NCI-H1092 treated with DMSO at 0.1 percent for 48 hours (cell line): ENCODE results near the gene P2RX4.
A peak's percentile ranks its signal among the peaks of the same experiment; 100 is the strongest.
"Not testable (repeated sequence)": the region's sequence is repeated elsewhere in the genome, so short reads cannot be mapped to it uniquely, and the experiment has no call there.

ENCODE experiments used
- DNase-seq: peaks from one replicate; lab custom pipeline; 2025; lab: John Stamatoyannopoulos, UW

P2RX4 gene

DNA sequence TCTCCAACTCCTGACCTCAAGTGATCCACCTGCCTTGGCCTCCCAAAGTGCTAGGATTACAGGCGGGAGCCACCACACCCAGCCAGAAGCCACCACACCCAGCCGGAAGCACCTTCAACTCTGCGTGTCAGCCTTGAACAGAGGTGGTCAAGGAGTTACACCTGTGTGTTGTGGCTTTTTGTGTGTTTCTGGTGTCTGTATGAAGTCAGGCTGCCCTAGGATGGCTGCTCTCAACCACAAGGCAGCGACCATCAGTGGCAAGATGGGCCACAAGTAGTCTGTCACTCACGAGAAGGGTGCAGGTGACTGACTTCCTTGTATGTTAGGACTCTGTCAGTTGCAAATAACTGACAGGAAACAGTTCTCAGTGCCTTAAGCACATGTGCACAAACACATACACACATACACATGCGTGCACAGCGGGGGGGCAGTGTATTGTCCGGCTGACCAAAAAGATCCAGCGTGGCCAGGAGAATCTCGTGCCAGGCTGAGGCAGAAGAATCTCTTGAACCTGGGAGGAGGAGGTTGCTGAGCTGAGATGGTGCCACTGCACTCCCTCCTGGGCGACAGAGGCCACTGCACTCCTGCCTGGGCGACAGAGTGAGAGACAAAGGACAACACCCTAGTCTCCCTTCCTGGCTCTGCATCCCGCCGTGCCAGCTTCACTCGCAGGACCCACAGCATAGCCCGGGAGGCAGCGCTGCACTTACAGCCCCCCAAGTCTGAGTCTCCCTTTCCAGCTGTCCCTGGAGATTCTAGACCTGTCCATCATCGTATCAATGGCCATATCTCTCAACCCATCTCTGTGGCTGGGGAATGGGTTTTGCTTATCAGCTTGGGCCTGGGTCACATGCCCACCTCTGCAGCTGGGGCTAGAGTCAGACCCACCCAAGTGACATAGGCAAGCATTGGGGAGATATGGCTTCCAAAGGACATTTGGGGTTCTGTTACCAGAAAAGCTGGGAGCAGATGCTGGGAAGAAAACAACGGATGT is 13.7 kb downstream of the P2RX4 start:
- DNase-seq: no peak

DNA sequence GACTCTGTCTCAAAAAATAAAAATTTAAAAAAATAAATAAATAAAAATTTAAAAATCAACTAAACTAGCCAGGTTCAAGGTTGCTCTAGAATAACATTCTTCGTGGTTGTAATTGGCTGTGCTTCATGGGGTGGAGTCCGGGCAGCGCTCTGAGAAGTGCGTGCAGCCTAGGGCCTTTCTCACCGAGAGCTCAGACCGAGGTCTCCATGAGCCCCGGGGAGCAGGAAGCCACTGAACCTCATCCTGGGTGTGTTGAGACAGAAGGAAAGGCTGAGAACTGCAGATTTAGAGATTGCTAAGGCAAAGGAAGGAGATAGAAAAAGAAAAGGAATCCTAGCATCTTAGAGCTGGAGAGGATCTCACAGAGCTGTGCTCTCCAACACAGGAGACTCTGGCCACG is 14.7 kb downstream of the P2RX4 start:
- DNase-seq: no peak

DNA sequence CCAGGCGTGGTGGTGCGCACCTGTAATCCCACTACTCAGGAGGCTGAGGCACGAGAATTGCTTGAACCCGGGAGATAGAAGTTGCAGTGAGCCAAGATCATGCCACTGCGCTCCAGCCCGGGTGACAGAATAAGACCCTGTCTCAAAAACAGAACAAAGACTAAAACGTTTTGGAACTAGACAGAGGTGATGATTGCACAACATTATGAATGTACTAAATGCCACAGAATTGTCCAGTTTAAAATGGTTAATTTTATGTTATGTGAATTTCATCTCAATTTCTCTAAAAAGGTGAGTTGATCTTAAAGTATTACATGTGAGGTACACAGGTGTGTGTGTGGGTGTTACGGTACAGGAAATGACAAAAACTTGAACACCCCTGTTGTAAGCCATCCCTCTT is 16.5 kb downstream of the P2RX4 start:
- no peak for DNase-seq

DNA sequence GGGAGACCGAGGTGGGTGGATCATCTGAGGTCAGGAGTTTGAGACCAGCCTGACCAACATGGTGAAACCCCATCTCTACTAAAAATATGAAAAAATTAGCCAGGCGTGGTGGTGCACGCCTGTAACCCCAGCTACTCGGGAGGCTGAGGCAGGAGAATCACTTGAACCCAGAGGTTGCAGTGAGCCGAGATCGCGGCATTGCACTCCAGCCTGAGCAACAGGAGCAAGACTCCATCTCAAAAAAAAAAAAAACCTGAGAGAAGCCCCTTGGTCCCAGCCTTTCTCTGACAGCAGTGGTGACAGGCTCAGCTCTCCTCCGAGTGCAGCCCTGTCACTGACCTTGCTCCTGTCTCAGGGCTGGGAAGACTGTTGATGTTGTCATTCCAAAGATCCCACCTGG is 16.9 kb downstream of the P2RX4 start:
- DNase-seq: not testable (repeated sequence)

DNA sequence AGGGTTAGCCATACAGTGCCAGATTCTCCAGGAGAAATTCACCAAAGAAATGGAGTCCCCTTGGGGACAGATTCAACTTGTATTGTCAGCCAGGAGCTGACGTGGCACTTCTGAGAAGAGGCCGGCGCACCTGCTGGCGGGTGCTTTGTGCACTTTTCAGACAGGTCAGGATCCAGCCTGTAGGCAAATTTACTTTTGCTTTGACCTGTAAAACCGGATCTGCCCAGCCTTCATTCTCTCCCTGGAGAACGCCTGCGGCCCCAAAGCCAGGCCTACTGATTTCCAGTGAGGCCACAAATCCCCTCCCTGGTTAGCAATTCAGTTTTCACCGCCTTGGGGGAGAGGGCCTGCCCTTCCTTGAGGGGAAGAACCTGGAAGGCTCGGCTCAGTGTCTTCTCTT is 17.4 kb downstream of the P2RX4 start:
- peak; percentile 7 for DNase-seq

DNA sequence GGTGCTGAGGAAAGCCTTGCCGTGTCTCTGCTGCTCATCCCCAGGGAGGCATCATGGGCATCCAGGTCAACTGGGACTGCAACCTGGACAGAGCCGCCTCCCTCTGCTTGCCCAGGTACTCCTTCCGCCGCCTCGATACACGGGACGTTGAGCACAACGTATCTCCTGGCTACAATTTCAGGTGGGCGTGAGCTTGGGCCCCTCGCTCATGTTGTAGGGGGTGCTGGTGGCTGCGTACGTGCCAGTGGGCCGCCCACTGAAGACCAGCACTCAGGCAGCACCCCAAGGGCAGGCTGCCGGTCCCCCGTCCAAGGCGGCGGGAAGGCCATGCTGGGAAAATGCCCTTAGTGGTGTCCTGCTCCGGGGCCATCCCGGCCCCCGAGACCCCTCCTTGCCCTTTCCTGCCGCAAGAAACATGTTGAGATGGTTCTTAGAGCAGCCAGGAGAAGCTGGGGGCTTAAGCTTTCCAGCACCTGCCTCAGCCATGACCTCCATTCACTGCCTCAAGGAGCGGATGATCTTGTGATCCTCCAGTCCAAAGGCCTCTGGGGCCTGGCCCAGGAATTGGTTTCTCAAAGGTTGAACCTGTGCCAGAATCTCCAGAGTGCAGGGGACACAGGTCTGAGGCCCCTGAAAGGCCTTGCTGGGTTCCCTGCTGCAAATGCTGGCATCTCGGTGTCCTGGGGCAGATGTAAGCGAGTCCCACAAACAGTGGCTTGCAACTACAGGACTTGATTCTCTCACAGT is 19.2 kb downstream of the P2RX4 start:
- DNase-seq: no peak

DNA sequence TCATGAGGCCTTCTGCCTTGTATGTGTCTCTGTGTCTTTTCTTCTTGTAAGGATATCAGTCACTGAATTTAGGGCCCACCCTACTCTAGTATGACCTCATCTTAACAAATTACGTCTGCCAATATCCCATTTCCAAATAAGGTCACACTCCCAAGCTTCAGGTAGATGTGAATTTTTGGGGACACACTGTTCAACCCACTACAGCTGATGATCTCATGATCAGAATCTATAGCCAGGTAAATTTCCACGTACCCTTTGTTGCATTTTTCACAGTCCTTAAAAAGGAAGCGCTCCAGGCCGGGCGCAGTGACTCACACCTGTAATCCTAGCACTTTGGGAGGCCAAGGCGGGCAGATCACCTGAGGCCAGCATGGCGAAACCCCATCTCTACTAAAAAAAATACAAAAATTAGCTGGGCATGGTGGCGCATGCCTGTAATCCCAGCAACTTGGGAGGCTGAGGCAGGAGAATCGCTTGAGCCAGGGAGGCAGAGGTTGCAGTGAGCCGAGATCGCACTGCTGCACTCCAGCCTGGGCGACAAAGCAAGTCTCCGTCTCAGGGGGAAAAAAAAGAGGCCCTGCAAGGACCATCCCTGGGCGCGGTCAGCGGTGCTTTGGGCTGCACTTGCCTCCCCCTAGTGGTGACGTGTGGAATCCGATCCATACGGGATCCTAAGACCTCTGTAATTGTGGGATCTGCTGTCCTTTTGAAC is 20.1 kb downstream of the P2RX4 start:
- DNase-seq: peak; percentile 4

DNA sequence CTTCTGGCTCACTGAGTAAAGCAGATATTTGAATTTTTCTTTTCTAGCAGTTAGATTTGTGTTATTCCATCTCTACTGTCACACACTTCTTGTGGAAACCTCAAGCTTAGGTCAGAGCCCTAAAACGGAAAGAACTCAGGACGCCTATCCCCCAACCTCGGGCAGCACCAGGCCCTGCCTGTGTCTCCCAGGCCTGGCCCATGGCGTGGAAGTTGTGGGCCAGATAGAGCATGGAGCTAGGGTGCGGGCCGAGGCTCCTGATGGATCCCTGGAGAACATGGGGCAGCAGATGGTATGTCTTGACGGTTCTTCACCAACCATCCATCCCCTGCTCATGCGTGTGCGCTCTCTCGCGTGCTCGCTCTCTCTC is 20.6 kb downstream of the P2RX4 start:
- no peak for DNase-seq

DNA sequence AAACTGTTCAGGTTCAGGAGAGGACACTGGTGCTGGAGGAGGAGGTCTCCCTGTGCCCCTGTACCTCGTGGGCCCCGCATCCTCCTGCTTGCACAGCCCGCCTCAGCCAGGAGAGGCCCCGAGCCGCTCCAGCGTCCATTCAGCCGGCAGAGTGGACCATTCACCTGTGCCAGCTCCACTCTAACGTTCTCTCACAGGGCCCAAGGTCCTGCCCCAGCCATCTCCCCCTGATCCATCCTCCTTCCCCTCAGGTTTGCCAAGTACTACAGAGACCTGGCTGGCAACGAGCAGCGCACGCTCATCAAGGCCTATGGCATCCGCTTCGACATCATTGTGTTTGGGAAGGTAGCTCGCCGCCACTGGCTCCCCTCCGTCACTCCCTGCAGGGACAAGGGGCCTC is 22.2 kb downstream of the P2RX4 start:
- no peak for DNase-seq

DNA sequence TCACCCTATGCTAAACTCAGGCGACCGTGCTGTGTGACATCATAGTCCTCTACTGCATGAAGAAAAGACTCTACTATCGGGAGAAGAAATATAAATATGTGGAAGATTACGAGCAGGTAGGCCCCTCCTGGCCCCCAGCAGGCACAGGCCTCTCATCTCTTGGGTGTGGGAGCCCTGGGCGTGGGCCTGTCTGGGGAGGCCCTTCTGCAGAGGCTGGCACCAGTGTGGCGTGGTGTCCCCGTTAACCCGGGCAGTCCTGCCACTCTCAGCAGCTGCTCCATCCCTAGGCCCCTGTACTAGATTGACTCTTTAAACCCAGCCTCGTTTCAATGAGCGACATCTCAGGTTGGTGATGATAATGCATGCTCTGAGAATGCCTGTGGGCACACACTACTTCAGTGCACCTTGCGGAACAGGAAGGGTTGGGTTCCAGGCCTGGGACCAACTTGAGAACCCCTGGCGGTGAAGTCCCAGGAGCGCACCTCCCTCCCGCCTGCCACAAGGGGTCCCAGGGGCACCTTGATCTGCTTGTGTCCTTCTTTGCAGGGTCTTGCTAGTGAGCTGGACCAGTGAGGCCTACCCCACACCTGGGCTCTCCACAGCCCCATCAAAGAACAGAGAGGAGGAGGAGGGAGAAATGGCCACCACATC is 23.2 kb downstream of the P2RX4 start:
- no peak for DNase-seq

DNA sequence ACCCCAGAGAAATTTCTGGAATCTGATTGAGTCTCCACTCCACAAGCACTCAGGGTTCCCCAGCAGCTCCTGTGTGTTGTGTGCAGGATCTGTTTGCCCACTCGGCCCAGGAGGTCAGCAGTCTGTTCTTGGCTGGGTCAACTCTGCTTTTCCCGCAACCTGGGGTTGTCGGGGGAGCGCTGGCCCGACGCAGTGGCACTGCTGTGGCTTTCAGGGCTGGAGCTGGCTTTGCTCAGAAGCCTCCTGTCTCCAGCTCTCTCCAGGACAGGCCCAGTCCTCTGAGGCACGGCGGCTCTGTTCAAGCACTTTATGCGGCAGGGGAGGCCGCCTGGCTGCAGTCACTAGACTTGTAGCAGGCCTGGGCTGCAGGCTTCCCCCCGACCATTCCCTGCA is 23.7 kb downstream of the P2RX4 start:
- DNase-seq: no peak

DNA sequence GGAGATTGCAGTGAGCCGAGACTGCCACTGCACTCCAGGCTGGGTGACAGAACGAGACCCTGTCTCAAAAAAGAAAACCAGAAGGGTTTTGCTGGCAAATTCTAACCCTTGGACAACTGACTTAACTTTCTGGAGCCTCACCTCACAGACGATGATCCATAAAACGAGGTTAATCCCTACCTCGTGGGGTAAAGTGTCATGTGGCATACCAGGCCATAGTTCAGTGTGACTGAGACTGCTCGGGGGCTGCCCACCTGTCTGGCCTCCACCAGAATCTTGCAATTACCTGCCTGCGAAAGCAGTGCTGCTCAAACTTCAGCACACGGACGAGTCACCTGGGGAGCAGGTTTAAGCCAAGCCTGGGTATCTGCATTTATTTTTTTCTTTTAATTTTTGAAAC is 26.8 kb downstream of the P2RX4 start:
- no peak for DNase-seq

DNA sequence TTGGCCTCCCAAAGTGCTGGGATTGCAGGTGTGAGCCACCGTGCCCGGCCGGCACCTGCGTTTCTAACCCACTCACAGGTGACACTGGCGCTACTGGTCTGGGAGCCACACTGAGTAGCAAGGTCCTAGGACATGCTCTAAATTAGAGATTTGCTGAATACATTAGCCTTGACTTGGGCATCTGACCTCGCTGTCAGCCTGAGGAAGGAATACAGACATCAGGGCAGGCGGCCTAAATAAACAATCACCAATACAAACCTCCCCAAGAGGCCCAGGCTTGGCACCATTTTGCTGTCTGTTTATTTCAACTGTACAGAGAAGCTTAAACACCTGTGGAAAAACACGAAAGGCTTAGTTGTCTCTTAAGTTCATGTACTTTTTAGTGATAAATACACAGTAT is 27.5 kb downstream of the P2RX4 start:
- peak; percentile 50 for DNase-seq

DNA sequence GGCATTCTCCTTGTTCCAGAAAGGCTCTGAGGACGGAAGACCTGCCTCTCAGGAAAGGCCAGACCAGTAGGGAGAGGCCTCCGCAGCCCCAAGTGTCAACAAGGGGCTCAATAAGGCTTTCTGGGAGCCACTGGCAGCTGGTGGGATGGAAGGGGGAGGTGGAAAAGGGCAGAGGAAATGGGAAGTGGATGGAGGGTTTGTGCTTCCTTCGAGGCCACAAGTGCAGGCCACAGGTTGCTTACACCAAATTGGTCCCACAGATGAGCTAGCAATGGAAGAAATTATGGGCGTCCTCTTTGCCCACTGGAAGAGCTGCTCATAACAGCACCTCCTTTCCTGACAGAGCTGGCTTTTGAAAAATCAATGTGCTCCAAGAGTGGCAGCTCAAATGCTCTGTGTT is 28.2 kb downstream of the P2RX4 start:
- peak; percentile 52 for DNase-seq

DNA sequence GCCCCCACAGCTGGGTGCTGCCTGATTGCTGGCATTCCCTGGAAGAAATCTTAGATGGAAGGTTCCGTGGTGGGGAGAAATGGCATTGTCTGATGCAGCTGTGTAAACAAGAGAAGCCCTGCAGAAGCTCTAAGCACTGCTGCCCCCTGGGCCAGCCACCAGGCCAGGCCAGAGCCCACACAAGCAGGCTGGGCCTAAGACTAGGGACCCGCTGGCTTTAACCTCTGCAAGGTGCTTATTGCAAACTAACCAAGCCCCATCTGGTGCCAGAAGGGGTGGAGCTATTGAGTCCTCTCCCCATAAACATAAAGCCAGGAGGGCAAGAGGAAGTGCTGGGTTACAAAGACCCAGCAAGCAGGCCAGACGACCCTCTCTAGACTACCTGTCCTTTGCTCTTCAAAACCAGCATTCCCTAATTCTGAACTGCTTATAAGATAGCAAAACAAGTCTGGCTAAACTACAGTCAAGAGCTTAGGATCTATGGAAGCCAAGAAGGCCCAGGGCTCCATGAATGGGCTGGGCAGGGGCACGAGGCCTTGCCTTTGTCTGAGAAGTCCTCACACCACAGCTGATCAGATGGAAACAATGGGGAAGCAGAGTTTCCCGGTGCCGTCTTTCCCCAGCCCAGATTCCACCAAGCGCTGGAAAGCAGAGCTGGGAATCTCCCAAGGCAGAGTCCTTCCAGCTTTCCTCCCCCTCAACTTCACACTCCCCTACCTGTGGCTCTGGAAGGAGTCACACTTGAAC is 28.8 kb downstream of the P2RX4 start:
- peak; percentile 87 for DNase-seq

DNA sequence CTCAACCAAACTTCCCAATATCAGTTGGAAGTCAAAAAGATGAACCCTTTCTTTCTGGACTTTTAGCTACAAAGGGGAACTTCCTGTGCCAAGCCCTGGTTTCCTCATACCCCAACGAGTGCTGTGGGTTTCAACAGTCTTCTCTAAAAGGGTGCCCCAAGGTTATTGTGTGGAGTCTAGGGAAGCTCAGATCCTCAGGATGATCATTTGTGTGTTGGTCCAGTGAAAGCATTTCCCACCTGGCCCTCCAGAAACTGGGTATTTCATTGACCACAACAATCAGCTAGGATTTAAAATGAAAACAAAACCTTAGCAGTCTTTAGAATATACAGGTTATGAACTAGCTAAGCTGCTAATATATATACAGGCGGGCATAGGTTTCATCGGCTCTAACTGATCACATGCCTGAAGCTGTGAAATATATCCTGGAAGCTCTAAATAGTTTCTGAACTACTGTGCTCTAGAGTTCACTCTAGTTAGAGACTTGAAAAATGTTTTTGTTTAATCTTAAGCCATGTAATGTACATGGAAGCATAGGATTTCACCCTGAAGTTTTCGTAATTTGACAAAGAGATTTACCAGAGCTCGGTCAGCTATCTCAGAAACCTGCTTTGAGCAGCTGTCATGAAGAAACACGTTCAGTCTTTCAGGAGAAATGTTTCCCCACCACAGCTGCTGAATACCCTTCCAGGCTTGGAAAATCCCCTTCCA is 29.6 kb downstream of the P2RX4 start:
- DNase-seq: no peak

DNA sequence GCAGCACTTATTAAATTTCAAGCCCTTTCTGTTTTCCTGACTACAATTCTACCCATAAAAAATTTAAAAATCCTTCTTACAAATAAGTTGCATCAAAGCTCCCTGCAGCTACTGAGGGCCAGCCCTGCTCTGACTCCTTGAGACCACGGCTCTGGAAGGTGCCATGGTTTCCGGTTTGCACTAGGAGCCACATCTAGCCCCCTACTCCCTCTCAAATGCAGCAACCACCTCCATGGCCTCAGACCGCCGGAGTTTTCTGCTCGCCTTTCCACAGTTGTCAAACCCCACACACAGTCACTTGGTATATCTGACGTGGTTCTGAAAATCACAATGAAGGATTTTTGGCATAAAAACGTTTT is 30.1 kb downstream of the P2RX4 start:
- DNase-seq: no peak

DNA sequence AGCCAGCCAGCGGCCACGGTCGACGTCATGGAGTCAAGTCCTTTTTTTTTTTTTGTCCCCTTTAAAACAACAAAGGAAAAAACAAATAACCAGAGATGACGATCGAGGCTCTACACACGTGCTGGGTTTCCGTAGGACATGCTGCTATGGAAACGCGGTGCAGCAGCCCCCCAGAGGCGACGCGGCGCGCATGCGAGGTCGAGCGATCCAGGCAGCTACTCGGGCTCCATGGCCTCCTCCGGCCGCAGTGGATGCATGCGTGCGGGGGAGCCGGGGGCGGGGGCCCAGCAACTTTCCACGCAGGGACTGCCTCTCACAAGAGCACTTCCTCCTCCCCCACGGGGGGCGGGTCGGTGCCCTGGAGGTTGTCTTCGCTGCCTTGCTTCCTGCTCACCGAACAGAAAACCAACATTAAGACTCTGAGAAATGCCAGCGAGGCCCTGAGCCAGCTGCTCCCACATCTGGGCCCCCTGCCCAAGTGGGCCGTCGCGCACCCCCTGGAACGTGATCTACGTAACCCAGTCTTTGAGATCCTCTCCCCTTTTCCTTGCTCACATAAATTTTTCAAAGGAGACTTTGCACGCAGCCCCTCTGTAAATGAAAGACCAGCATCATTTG is 30.7 kb downstream of the P2RX4 start:
- DNase-seq: no peak

DNA sequence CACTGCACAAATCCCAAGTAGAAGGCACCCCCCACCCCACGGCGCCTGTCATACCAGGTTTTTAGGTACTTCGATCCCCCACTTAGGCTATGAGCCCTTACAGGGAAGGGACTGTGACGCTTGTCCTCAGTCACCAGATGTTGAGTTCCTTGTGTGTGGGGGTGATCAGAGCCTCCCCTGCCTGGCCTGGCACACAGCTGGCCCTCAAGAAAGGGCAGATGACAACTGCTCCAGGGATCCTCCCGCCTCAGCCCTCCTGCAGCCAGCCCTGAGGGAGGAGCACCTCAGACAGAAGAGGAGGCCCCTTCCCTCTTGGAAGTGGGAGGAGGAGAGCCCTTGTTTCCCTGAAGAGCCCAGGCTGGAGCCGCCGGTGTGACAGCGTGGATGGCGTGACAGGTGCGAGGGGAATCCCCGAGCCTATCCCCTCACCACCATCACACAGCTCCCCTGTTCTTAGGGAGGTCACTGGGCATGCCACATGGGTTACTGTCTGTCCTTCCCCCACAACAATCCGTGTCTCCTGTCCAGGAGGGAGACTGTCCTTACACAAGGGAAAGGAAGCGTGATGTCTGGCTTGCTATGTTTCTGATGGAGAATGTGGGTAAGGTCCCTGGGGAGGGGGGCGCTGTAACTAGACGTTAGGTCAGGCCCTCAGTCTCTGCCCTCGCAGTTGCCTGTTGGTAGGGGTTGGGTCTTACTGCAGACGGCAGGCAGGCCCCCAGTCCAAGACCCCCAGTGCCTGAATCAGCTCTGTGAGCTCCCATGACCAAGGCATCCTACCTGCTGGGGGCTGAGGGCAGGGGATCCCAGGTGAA is 31.4 kb downstream of the P2RX4 start:
- no peak for DNase-seq

DNA sequence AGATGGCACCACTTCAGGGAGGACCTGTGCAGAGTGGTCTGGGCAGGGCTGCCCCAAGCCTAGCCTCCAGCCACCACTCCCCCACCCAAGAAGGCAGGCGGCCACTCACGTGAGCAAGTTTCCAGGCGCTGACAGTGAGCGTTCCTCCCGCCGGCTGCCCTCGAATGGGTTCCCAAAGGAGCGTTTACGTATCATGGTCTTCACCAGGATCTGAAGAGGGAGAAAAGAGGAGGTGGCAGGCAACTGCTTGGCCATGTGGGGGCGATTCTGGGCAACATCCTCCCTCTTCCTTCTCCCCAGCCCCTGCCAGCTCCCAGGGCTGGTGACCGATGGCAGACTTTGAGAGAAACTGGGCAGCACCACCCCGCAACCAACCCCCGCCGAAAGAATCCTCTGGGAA is 35.1 kb downstream of the P2RX4 start:
- no peak for DNase-seq
